GM23338 (cell line): ENCODE results near the gene FBLN5. TPM values are rescaled to one million over a fixed set of nuclear protein-coding genes. Genes with fewer than 3 reads are reported as not detected.

ENCODE experiments used
- ATAC-seq: fragments of 200-7000 bp; cut with Tn5 transposase; 3 replicates; pipeline ENCODE4 v1.9.1; 2020
- DNase-seq: peaks from one replicate; pipeline ENCODE4 v3.0.0-alpha.2; 2015; ENCODE audit warnings: low spot score
- H2AFZ ChIP-seq: fragments of 200-600 bp; sonication (generic); 2 replicates; pipeline ENCODE4 v1.8.0; 2016; ENCODE audit warnings: antibody characterized with exemption, mild to moderate bottlenecking, moderate library complexity
- H3F3A ChIP-seq: fragments of 200-600 bp; sonication (generic); replicated peaks from 2 replicates; pipeline ENCODE4 v1.8.0; 2017; ENCODE audit warnings: antibody characterized with exemption, mixed run types, low read depth
- H3K27ac ChIP-seq: fragments of 200-600 bp; sonication (generic); 2 replicates; pipeline ENCODE4 v1.6.1; 2016; ENCODE audit warnings: low read depth
- H3K27me3 ChIP-seq: fragments of 200-600 bp; sonication (generic); 2 replicates; pipeline ENCODE4 v1.8.0; 2016; ENCODE audit warnings: mild to moderate bottlenecking, mixed run types, moderate library complexity; ENCODE audit not compliant: insufficient read depth
- H3K36me3 ChIP-seq: fragments of 200-600 bp; sonication (generic); 2 replicates; pipeline ENCODE4 v1.8.0; 2016; ENCODE audit warnings: mild to moderate bottlenecking; ENCODE audit not compliant: insufficient read depth
- H3K4me1 ChIP-seq: fragments of 200-600 bp; sonication (generic); 2 replicates; pipeline ENCODE4 v1.8.0; 2016; ENCODE audit warnings: mild to moderate bottlenecking, moderate library complexity; ENCODE audit not compliant: insufficient read depth
- H3K4me2 ChIP-seq: fragments of 200-600 bp; sonication (generic); 2 replicates; pipeline ENCODE4 v1.7.1; 2017; ENCODE audit warnings: mixed run types
- H3K4me3 ChIP-seq: fragments of 200-600 bp; sonication (generic); 2 replicates; pipeline ENCODE4 v1.6.1; 2016; ENCODE audit warnings: mixed run types
- H3K79me2 ChIP-seq: fragments of 200-600 bp; sonication (generic); replicated peaks from 2 replicates; pipeline ENCODE4 v1.8.0; 2017; ENCODE audit warnings: mild to moderate bottlenecking; ENCODE audit not compliant: insufficient read depth
- H3K9me2 ChIP-seq: fragments of 200-600 bp; sonication (generic); 2 replicates; pipeline ENCODE4 v1.8.0; 2017; ENCODE audit not compliant: insufficient read depth
- H4K20me1 ChIP-seq: fragments of 200-600 bp; sonication (generic); replicated peaks from 2 replicates; pipeline ENCODE4 v1.8.0; 2017; ENCODE audit warnings: mild to moderate bottlenecking; ENCODE audit not compliant: insufficient read depth
- H3K27ac Mint-ChIP-seq: 2 replicates; pipeline ENCODE4 v1.8.0; 2020; ENCODE audit warnings: inconsistent platforms, mild to moderate bottlenecking, moderate library complexity, mixed read lengths
- H3K27me3 Mint-ChIP-seq: 3 replicates; pipeline ENCODE4 v1.8.0; 2022; ENCODE audit warnings: low read depth, mild to moderate bottlenecking, moderate library complexity, mixed read lengths, inconsistent platforms; ENCODE audit not compliant: insufficient read depth, poor library complexity
- H3K36me3 Mint-ChIP-seq: 3 replicates; pipeline ENCODE4 v1.8.0; 2021; ENCODE audit warnings: low read depth, mild to moderate bottlenecking, inconsistent platforms, moderate library complexity, mixed read lengths
- H3K4me1 Mint-ChIP-seq: 3 replicates; pipeline ENCODE4 v1.8.0; 2020; ENCODE audit warnings: mild to moderate bottlenecking, inconsistent platforms, mixed read lengths
- H3K4me3 Mint-ChIP-seq: 3 replicates; pipeline ENCODE4 v1.8.0; 2021; ENCODE audit warnings: moderate library complexity, mild to moderate bottlenecking, inconsistent platforms, mixed read lengths
- H3K9me3 Mint-ChIP-seq: 3 replicates; pipeline ENCODE4 v1.8.0; 2020; ENCODE audit warnings: moderate library complexity, mild to moderate bottlenecking, inconsistent platforms, mixed read lengths
- CREB1 ChIP-seq: fragments of 250-450 bp; sonication (Bioruptor Pico); IDR thresholded peaks from 2 replicates; pipeline ENCODE4 v1.5.0; 2020; ENCODE audit warnings: low read depth, mild to moderate bottlenecking, moderate library complexity
- CTCF ChIP-seq, 2 experiments: fragments of 200-600 bp in 1 of 2; sonication (generic) in 1 of 2; conservative IDR thresholded peaks; 2 replicates each; pipeline versions ENCODE4 v1.5.1 to v1.6.1; 2016 to 2017; ENCODE audit warnings: antibody characterized with exemption in 2 of 2, low read depth in 2 of 2, mild to moderate bottlenecking in 2 of 2, moderate library complexity in 1 of 2
- ETS1 ChIP-seq: IDR thresholded peaks from 2 replicates; pipeline ENCODE4 v1.6.1; 2016; ENCODE audit warnings: antibody characterized with exemption
- EZH2 ChIP-seq: fragments of 200-600 bp; sonication (generic); IDR thresholded peaks from one replicate; pipeline ENCODE4 v1.8.0; 2017; ENCODE audit warnings: antibody characterized with exemption, mild to moderate bottlenecking, low read depth; ENCODE audit not compliant: unreplicated experiment
- EZH2phosphoT487 ChIP-seq: fragments of 200-600 bp; sonication (generic); IDR thresholded peaks from one replicate; pipeline ENCODE4 v1.8.1; 2018; ENCODE audit warnings: antibody characterized with exemption; ENCODE audit not compliant: unreplicated experiment
- NANOG ChIP-seq: IDR thresholded peaks from 2 replicates; pipeline ENCODE4 v1.6.1; 2016; ENCODE audit warnings: antibody characterized with exemption, borderline replicate concordance
- POLR2AphosphoS5 ChIP-seq: IDR thresholded peaks from 2 replicates; pipeline ENCODE4 v1.6.1; 2016; ENCODE audit warnings: antibody characterized with exemption, low read depth
- STAT1 ChIP-seq: IDR thresholded peaks from one replicate; pipeline ENCODE4 v1.6.1; 2016; ENCODE audit warnings: antibody characterized with exemption; ENCODE audit not compliant: unreplicated experiment
- ZNF114 ChIP-seq: fragments of 250-450 bp; sonication (Bioruptor Pico); IDR thresholded peaks from 2 replicates; pipeline ENCODE4 v1.5.0; 2020; ENCODE audit warnings: mild to moderate bottlenecking, moderate library complexity
- polyA plus RNA-seq: library from polyadenylated mRNA; unstranded; fragments of >200 nt; fragmentation: Nextera tagmentation; extraction: Ambion mirVana; gene quantifications from 2 replicates; pipeline ENCODE4 v1.2.1, GENCODE V29; 2016
- total RNA-seq: library from RNA; depleted of rRNA; stranded (reverse); fragments of >200 nt; shearing (Covaris generic); gene quantifications from 2 replicates; pipeline ENCODE4 v1.2.3, GENCODE V29; 2014
- TF ChIP-seq, protein P1 (sequence below): fragments of 250-450 bp; sonication (Bioruptor Pico); IDR thresholded peaks from 2 replicates; pipeline ENCODE4 v1.5.0; 2020; ENCODE audit warnings: mild to moderate bottlenecking, moderate library complexity

FBLN5 gene
- total and polyA plus RNA-seq, 2 experiments from 2014 or later, result 4.3 to 4.9 TPM

DNA sequence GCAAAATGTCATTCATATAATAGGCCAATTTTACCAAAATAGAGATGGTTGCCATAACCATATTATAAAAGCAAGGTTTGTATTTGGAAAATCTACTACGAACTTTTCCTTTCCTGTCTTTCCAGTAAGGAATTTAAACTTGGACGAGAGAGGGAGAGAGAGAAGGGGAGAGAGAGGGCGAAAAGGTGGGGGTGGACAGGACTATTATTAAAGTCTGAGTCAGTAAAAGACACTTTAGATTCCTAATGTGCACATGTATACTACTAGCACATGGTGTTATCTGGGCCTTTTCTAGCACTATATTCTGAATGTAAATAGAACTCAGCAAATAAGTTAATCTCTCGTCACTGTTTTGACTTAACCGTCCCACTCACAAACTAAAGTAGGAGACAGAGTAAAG, 30.4 kb upstream of the FBLN5 start:
- Histone ChIP-seq H2AFZ (no peak overlapping the region), H3K4me1 (no peaks in the 10 kb centered on the region), H3K4me3 (no peak overlapping the region), H3K36me3 (no peaks in the 10 kb centered on the region; the same call in 1 of the 2 replicates), H3K4me2 (no peak overlapping the region), H3K79me2 (no peaks in the 10 kb centered on the region), H4K20me1 (no peaks in the 10 kb centered on the region), H3K27ac (no peak overlapping the region), H3F3A (no peaks in the 10 kb centered on the region), H3K9me2 (no peaks in the 10 kb centered on the region), H3K27me3 (no peaks in the 10 kb centered on the region)
- Mint-ChIP-seq H3K4me3 (no peak overlapping the region), H3K9me3 (no peaks in the 10 kb centered on the region), H3K27ac (no peak overlapping the region), H3K36me3 (peaks cover 12% of the 10 kb centered on the region; the same call in 2 of the 3 replicates), H3K4me1 (no peaks in the 10 kb centered on the region), H3K27me3 (no peaks in the 10 kb centered on the region)
- TF ChIP-seq EZH2, result no peak
- TF ChIP-seq CTCF (conservative IDR thresholded peaks at IDR 0.05; ENCODE audit: low read depth in 2 of 2), result no peak
- no peak for TF ChIP-seq POLR2AphosphoS5
- ATAC-seq, result no peak
- no peak for DNase-seq

GRCh38 chr14:91975763-91976162, 28.3 kb upstream of the FBLN5 start:
- Histone ChIP-seq H3K4me1 (no peaks in the 10 kb centered on the region), H3F3A (no peaks in the 10 kb centered on the region), H3K4me2 (no peak overlapping the region), H2AFZ (no peak overlapping the region), H3K79me2 (no peaks in the 10 kb centered on the region), H3K27me3 (no peaks in the 10 kb centered on the region), H4K20me1 (no peaks in the 10 kb centered on the region), H3K4me3 (no peak overlapping the region), H3K36me3 (no peaks in the 10 kb centered on the region; the same call in 1 of the 2 replicates), H3K27ac (no peak overlapping the region), H3K9me2 (no peaks in the 10 kb centered on the region)
- DNase-seq (no peak), ATAC-seq (no peak)
- Mint-ChIP-seq H3K27me3 (no peaks in the 10 kb centered on the region), H3K4me1 (no peaks in the 10 kb centered on the region), H3K9me3 (no peaks in the 10 kb centered on the region), H3K27ac (no peak overlapping the region), H3K36me3 (peaks cover 12% of the 10 kb centered on the region; the same call in 2 of the 3 replicates), H3K4me3 (no peak overlapping the region)
- TF ChIP-seq EZH2phosphoT487, result no peak
- TF ChIP-seq, protein P1, sequence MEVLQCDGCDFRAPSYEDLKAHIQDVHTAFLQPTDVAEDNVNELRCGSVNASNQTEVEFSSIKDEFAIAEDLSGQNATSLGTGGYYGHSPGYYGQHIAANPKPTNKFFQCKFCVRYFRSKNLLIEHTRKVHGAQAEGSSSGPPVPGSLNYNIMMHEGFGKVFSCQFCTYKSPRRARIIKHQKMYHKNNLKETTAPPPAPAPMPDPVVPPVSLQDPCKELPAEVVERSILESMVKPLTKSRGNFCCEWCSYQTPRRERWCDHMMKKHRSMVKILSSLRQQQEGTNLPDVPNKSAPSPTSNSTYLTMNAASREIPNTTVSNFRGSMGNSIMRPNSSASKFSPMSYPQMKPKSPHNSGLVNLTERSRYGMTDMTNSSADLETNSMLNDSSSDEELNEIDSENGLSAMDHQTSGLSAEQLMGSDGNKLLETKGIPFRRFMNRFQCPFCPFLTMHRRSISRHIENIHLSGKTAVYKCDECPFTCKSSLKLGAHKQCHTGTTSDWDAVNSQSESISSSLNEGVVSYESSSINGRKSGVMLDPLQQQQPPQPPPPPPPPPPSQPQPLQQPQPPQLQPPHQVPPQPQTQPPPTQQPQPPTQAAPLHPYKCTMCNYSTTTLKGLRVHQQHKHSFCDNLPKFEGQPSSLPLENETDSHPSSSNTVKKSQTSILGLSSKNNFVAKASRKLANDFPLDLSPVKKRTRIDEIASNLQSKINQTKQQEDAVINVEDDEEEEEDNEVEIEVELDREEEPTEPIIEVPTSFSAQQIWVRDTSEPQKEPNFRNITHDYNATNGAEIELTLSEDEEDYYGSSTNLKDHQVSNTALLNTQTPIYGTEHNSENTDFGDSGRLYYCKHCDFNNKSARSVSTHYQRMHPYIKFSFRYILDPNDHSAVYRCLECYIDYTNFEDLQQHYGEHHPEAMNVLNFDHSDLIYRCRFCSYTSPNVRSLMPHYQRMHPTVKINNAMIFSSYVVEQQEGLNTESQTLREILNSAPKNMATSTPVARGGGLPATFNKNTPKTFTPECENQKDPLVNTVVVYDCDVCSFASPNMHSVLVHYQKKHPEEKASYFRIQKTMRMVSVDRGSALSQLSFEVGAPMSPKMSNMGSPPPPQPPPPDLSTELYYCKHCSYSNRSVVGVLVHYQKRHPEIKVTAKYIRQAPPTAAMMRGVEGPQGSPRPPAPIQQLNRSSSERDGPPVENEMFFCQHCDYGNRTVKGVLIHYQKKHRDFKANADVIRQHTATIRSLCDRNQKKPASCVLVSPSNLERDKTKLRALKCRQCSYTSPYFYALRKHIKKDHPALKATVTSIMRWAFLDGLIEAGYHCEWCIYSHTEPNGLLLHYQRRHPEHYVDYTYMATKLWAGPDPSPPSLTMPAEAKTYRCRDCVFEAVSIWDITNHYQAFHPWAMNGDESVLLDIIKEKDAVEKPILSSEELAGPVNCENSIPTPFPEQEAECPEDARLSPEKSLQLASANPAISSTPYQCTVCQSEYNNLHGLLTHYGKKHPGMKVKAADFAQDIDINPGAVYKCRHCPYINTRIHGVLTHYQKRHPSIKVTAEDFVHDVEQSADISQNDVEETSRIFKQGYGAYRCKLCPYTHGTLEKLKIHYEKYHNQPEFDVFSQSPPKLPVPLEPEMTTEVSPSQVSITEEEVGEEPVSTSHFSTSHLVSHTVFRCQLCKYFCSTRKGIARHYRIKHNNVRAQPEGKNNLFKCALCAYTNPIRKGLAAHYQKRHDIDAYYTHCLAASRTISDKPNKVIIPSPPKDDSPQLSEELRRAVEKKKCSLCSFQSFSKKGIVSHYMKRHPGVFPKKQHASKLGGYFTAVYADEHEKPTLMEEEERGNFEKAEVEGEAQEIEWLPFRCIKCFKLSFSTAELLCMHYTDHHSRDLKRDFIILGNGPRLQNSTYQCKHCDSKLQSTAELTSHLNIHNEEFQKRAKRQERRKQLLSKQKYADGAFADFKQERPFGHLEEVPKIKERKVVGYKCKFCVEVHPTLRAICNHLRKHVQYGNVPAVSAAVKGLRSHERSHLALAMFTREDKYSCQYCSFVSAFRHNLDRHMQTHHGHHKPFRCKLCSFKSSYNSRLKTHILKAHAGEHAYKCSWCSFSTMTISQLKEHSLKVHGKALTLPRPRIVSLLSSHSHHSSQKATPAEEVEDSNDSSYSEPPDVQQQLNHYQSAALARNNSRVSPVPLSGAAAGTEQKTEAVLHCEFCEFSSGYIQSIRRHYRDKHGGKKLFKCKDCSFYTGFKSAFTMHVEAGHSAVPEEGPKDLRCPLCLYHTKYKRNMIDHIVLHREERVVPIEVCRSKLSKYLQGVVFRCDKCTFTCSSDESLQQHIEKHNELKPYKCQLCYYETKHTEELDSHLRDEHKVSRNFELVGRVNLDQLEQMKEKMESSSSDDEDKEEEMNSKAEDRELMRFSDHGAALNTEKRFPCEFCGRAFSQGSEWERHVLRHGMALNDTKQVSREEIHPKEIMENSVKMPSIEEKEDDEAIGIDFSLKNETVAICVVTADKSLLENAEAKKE (CRISPR knock-in tag), result no peak
- no peak for TF ChIP-seq POLR2AphosphoS5
- TF ChIP-seq NANOG, result no peak
- no peak for TF ChIP-seq CREB1 (CRISPR knock-in tag)
- no peak for TF ChIP-seq CTCF (conservative IDR thresholded peaks at IDR 0.05; ENCODE audit: low read depth in 2 of 2)
- no peak for TF ChIP-seq STAT1
- no peak for TF ChIP-seq ETS1
- no peak for TF ChIP-seq ZNF114
